Panc1 (cell line): ENCODE data around the gene SGSH. TPM values are rescaled to one million over a fixed set of nuclear protein-coding genes. Genes with fewer than 3 reads are reported as not detected.

Experiments used
- ATAC-seq: fragments of 200-7000 bp; cut with Tn5 transposase; 2 replicates; pipeline ENCODE4 v1.9.1; 2020; ENCODE audit warnings: mild to moderate bottlenecking, moderate library complexity
- BruUV-seq: library from RNA; stranded (reverse); fragments of 400-500 nt; replicated peaks from 2 replicates; lab custom pipeline; 2021; lab: Mats Ljungman, UMichigan
- CTCF ChIA-PET: fragments of 300-600 bp; sonication (Branson Sonifier 250); formaldehyde crosslinking; loops from one replicate; lab custom pipeline; 2022; ENCODE audit warnings: antibody characterized with exemption; lab: Charles Lee
- POLR2A ChIA-PET: fragments of 300-600 bp; sonication (Branson Sonifier 250); formaldehyde crosslinking; loops from one replicate; lab custom pipeline; 2022; ENCODE audit warnings: antibody characterized with exemption; lab: Charles Lee
- DNase-seq: peaks from one replicate; pipeline ENCODE4 v3.0.0-alpha.2; 2010; ENCODE audit warnings: low read depth, low spot score
- H3K27ac ChIP-seq: 2 replicates; pipeline ENCODE4 v1.5.1; 2011; ENCODE audit warnings: mild to moderate bottlenecking, low read length, inconsistent platforms
- H3K27me3 ChIP-seq: fragments of 200-500 bp; sonication (Bioruptor generic); 2 replicates; pipeline ENCODE4 v1.6.0; 2014; ENCODE audit warnings: low read length, inconsistent platforms; ENCODE audit not compliant: control insufficient read depth, insufficient read depth
- H3K36me3 ChIP-seq: fragments of 200-500 bp; sonication (Bioruptor generic); 2 replicates; pipeline ENCODE4 v1.5.1; 2014; ENCODE audit warnings: inconsistent platforms, mild to moderate bottlenecking, low read length, moderate library complexity; ENCODE audit not compliant: control insufficient read depth, insufficient read depth
- H3K4me1 ChIP-seq: 2 replicates; pipeline ENCODE4 v1.5.1; 2011; ENCODE audit warnings: inconsistent platforms, mild to moderate bottlenecking, low read length, moderate library complexity; ENCODE audit not compliant: control insufficient read depth, insufficient read depth
- H3K4me3 ChIP-seq, 2 experiments: 2 replicates each; pipeline ENCODE4 v1.5.1; 2011 to 2012; ENCODE audit warnings: low read depth in 2 of 2, low read length in 2 of 2, mild to moderate bottlenecking in 2 of 2, inconsistent platforms in 1 of 2, moderate library complexity in 1 of 2
- H3K9me3 ChIP-seq: fragments of 200-500 bp; sonication (Bioruptor generic); 2 replicates; pipeline ENCODE4 v1.5.1; 2014; ENCODE audit warnings: low read depth, mild to moderate bottlenecking, inconsistent platforms, low read length, moderate library complexity; ENCODE audit not compliant: control insufficient read depth, insufficient read depth
- POLR2AphosphoS5 ChIP-seq: IDR thresholded peaks from 2 replicates; pipeline ENCODE4 v1.6.1; 2012; ENCODE audit warnings: mild to moderate bottlenecking, low read depth, low read length, moderate library complexity
- SIN3A ChIP-seq: IDR thresholded peaks from 2 replicates; pipeline ENCODE4 v1.6.1; 2012; ENCODE audit warnings: low read depth, mild to moderate bottlenecking, low read length, moderate library complexity, borderline replicate concordance; ENCODE audit not compliant: insufficient read depth
- TCF7L2 ChIP-seq: IDR thresholded peaks from 2 replicates; pipeline ENCODE4 v1.6.1; 2011; ENCODE audit warnings: mild to moderate bottlenecking, low read depth, low read length, inconsistent platforms
- in situ Hi-C: cut with HindIII; loops from 2 replicates; pipeline ENCODE4 v1.10.0; 2016; ENCODE audit warnings: low sequenced_read_pairs, low pct_unique_long_range_greater_than_20kb
- intact Hi-C: fragments of 100-400 bp; cut with micrococcal nuclease; formaldehyde crosslinking; loops from one replicate; pipeline ENCODE4 v1.10.0; 2022; ENCODE audit not compliant: unreplicated experiment
- total RNA-seq: library from RNA; stranded (reverse); gene quantifications from one replicate; pipeline ENCODE4 v1.2.1, GENCODE V29; 2021; ENCODE audit not compliant: unreplicated experiment
- TF ChIP-seq, protein P1 (sequence below), 2 experiments: IDR thresholded peaks; 2 replicates each; pipeline ENCODE4 v1.6.1; 2011 to 2012; ENCODE audit warnings: low read depth in 2 of 2, control low read depth in 1 of 2, low read length in 1 of 2, mild to moderate bottlenecking in 1 of 2, moderate library complexity in 1 of 2; ENCODE audit not compliant: insufficient read depth in 1 of 2
- TF ChIP-seq, protein P2 (sequence below): fragments of 450-650 bp; IDR thresholded peaks from 2 replicates; pipeline ENCODE4 v1.5.1; 2017; ENCODE audit warnings: mild to moderate bottlenecking

SGSH gene
- total RNA-seq, 1 experiment from 2014 or later, result 70.2 TPM

DNA sequence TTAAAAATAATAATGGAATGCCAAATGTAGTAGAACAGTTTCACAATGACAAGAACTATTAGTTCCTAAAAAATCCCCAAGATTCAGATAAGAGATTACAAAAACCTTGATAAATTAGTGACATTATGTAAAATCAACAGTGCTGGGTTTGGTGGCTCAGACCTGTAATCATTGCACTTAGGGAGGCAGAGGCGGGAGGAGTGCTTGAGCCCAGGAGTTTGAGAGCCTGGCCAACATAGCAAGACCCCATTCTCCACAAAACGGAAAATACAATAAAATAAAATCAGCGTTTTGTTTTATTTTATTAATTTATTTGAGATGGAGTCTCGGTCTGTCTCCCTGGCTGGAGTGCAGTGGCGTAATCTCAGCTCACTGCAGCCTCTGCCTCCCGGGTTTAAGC, 46.2 kb downstream of the SGSH start:
- POLR2A ChIA-PET, result interaction anchor here (0.6 kb wide), 1 partner anchor 92 kb away, joined by 4 read pairs; no protein-coding TSS in a partner anchor
- no peak overlapping the region for H3K27ac ChIP-seq
- H3K4me1 ChIP-seq, result no peaks in the 10 kb centered on the region
- CTCF ChIA-PET, result no interaction called here
- BruUV-seq, result no TSS peak
- no peaks in the 10 kb centered on the region for H3K27me3 ChIP-seq
- intact Hi-C loops, result no loop called here
- ATAC-seq, result no peak
- no peak overlapping the region for H3K4me3 ChIP-seq
- in situ Hi-C loops, result no loop called here
- H3K9me3 ChIP-seq, result no peaks in the 10 kb centered on the region
- no peak for TF ChIP-seq TCF7L2
- TF ChIP-seq, protein P1, sequence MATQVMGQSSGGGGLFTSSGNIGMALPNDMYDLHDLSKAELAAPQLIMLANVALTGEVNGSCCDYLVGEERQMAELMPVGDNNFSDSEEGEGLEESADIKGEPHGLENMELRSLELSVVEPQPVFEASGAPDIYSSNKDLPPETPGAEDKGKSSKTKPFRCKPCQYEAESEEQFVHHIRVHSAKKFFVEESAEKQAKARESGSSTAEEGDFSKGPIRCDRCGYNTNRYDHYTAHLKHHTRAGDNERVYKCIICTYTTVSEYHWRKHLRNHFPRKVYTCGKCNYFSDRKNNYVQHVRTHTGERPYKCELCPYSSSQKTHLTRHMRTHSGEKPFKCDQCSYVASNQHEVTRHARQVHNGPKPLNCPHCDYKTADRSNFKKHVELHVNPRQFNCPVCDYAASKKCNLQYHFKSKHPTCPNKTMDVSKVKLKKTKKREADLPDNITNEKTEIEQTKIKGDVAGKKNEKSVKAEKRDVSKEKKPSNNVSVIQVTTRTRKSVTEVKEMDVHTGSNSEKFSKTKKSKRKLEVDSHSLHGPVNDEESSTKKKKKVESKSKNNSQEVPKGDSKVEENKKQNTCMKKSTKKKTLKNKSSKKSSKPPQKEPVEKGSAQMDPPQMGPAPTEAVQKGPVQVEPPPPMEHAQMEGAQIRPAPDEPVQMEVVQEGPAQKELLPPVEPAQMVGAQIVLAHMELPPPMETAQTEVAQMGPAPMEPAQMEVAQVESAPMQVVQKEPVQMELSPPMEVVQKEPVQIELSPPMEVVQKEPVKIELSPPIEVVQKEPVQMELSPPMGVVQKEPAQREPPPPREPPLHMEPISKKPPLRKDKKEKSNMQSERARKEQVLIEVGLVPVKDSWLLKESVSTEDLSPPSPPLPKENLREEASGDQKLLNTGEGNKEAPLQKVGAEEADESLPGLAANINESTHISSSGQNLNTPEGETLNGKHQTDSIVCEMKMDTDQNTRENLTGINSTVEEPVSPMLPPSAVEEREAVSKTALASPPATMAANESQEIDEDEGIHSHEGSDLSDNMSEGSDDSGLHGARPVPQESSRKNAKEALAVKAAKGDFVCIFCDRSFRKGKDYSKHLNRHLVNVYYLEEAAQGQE (IDR thresholded peaks at IDR 0.05; ENCODE audit: insufficient read depth in 1 of 2, low read depth in 2 of 2, low read length in 1 of 2), result no peak
- TF ChIP-seq, protein P2, sequence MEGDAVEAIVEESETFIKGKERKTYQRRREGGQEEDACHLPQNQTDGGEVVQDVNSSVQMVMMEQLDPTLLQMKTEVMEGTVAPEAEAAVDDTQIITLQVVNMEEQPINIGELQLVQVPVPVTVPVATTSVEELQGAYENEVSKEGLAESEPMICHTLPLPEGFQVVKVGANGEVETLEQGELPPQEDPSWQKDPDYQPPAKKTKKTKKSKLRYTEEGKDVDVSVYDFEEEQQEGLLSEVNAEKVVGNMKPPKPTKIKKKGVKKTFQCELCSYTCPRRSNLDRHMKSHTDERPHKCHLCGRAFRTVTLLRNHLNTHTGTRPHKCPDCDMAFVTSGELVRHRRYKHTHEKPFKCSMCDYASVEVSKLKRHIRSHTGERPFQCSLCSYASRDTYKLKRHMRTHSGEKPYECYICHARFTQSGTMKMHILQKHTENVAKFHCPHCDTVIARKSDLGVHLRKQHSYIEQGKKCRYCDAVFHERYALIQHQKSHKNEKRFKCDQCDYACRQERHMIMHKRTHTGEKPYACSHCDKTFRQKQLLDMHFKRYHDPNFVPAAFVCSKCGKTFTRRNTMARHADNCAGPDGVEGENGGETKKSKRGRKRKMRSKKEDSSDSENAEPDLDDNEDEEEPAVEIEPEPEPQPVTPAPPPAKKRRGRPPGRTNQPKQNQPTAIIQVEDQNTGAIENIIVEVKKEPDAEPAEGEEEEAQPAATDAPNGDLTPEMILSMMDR, result no peak
- no peak for TF ChIP-seq POLR2AphosphoS5
- no peak for TF ChIP-seq SIN3A
- no peak for DNase-seq
- no peaks in the 10 kb centered on the region for H3K36me3 ChIP-seq

DNA sequence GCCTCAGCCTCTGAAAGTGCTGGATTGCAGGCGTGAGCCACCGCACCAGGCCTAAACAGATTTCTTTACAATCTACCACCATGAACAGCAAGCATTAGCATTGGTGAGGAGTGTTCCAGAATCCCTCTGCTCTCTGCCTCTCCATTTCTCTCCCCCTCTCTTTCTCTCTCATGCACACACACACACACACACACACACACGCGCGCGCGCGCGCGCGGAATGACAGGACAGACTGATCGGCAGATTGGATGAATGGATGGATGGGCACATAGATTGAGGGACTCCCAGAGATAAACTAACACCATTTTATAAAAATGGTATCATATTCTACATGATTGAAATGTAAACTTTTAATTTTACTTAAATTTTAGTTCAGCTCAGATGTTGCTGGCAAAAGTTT, 47.0 kb downstream of the SGSH start:
- Histone ChIP-seq H3K27ac (no peak overlapping the region), H3K27me3 (no peaks in the 10 kb centered on the region), H3K36me3 (no peaks in the 10 kb centered on the region), H3K4me1 (no peaks in the 10 kb centered on the region), H3K9me3 (no peaks in the 10 kb centered on the region), H3K4me3 (no peak overlapping the region)
- POLR2A ChIA-PET, result interaction anchor here (0.6 kb wide), 1 partner anchor 93 kb away, joined by 4 read pairs; no protein-coding TSS in a partner anchor
- in situ Hi-C loops, result no loop called here
- intact Hi-C loops, result no loop called here
- no TSS peak for BruUV-seq
- no peak for ATAC-seq
- CTCF ChIA-PET, result no interaction called here
- TF ChIP-seq, protein P1 (IDR thresholded peaks at IDR 0.05; ENCODE audit: insufficient read depth in 1 of 2, low read depth in 2 of 2, low read length in 1 of 2), result no peak
- TF ChIP-seq, protein P2, result no peak
- TF ChIP-seq POLR2AphosphoS5, result no peak
- no peak for TF ChIP-seq TCF7L2
- TF ChIP-seq SIN3A, result no peak
- no peak for DNase-seq
